ENCODE results near the gene EHBP1L1. TPM values are rescaled to one million over a fixed set of nuclear protein-coding genes. Genes with fewer than 3 reads are reported as not detected.
A peak's percentile ranks its signal among the peaks of the same experiment; 100 is the strongest.

Gene EHBP1L1
- total RNA-seq, 2 experiments from 2014 or later = 59.7 to 71.6 TPM

- CTCF ChIA-PET (ENCODE audit: unreplicated experiment) = interaction anchor here (0.6 to 1.3 kb wide), 2 partner anchors 17 to 30 kb away, joined by 3 read pairs; no protein-coding TSS in a partner anchor
- Histone ChIP-seq H3K4me3 (ENCODE audit: low read depth, low read length, poor library complexity, severe bottlenecking) (peak overlapping the region; percentile 94), H2AFZ (ENCODE audit: low read length) (no peak overlapping the region), H3K9me3 (ENCODE audit: low read length) (no peaks in the 10 kb centered on the region), H3K4me2 (ENCODE audit: low read length) (peak overlapping the region; percentile 98), H3K27ac (ENCODE audit: low read depth, low read length, poor library complexity, severe bottlenecking) (peak overlapping the region; percentile 71), H3K9me2 (ENCODE audit: insufficient read depth, low read length) (no peaks in the 10 kb centered on the region), H4K20me1 (ENCODE audit: insufficient read depth, low read length) (peaks cover 7% of the 10 kb centered on the region; the same call in 1 of the 2 replicates), H3K4me1 (ENCODE audit: insufficient read depth, low read length, poor library complexity, severe bottlenecking) (peaks cover 56% of the 10 kb centered on the region), H3K79me2 (ENCODE audit: insufficient read depth, low read depth, low read length) (peaks cover 42% of the 10 kb centered on the region), H3K36me3 (ENCODE audit: insufficient read depth, low read length) (peaks cover 8% of the 10 kb centered on the region; the same call in 1 of the 2 replicates)
- TF ChIP-seq CTCF (conservative IDR thresholded peaks at IDR 0.05; ENCODE audit: low read length) = no peak
- intact Hi-C loops (cut with micrococcal nuclease; ENCODE audit: unreplicated experiment) = loop anchor here (5.0 to 10.0 kb wide), 2 partner anchors 91 to 717 kb away; partner anchors contain the start of gene RELA
- POLR2A ChIA-PET = interaction anchor here (1.4 kb wide), 1 partner anchor 44 kb away, joined by 4 read pairs; the partner anchor contains the start of gene PCNX3
- BruUV-seq (replicated peaks) = no TSS peak
- no peak for DNase-seq (ENCODE audit: low spot score)
Measured at GRCh38 chr11:65571420-65571819, 4.4 kb upstream of the EHBP1L1 start.

- Histone ChIP-seq H4K20me1 (ENCODE audit: insufficient read depth, low read length) (peaks cover 7% of the 10 kb centered on the region; the same call in 1 of the 2 replicates), H3K79me2 (ENCODE audit: insufficient read depth, low read depth, low read length) (peaks cover 47% of the 10 kb centered on the region), H3K4me3 (ENCODE audit: low read depth, low read length, poor library complexity, severe bottlenecking) (peak overlapping the region; percentile 94), H3K36me3 (ENCODE audit: insufficient read depth, low read length) (peaks cover 8% of the 10 kb centered on the region; the same call in 1 of the 2 replicates), H3K4me2 (ENCODE audit: low read length) (peak overlapping the region; percentile 98), H3K4me1 (ENCODE audit: insufficient read depth, low read length, poor library complexity, severe bottlenecking) (peaks cover 56% of the 10 kb centered on the region), H2AFZ (ENCODE audit: low read length) (no peak overlapping the region), H3K9me2 (ENCODE audit: insufficient read depth, low read length) (no peaks in the 10 kb centered on the region), H3K9me3 (ENCODE audit: low read length) (no peaks in the 10 kb centered on the region), H3K27ac (ENCODE audit: low read depth, low read length, poor library complexity, severe bottlenecking) (peak overlapping the region; percentile 71)
- TF ChIP-seq EZH2phosphoT487 (IDR thresholded peaks at IDR 0.05; ENCODE audit: borderline replicate concordance, low read depth, low read length) (no peak), CTCF (conservative IDR thresholded peaks at IDR 0.05; ENCODE audit: low read length) (peak; percentile 67)
- BruUV-seq (replicated peaks) = no TSS peak
- peak; percentile 57 for DNase-seq (ENCODE audit: low spot score)
- ChIA-PET POLR2A (interaction anchor here (0.7 to 1.4 kb wide), 2 partner anchors 43 to 436 kb away, joined by 3 to 4 read pairs; partner anchors contain the start of gene PCNX3), CTCF (ENCODE audit: unreplicated experiment) (interaction anchor here (1.3 kb wide), 1 partner anchor 31 kb away, joined by 3 read pairs; no protein-coding TSS in a partner anchor)
- intact Hi-C loops (cut with micrococcal nuclease; ENCODE audit: unreplicated experiment) = loop anchor here (1.0 to 10.0 kb wide), 3 partner anchors 26 to 717 kb away; partner anchors contain the start of gene RELA
Measured at GRCh38 chr11:65571940-65572339, 3.9 kb upstream of the EHBP1L1 start.

All from OCI-LY7 (cell line).